GM12878 (cell line): Measurements from ENCODE around the gene KRT24. TPM values are rescaled to one million over a fixed set of nuclear protein-coding genes. Genes with fewer than 3 reads are reported as not detected.

Experiments
- ATAC-seq: fragments of 200-7000 bp; cut with Tn5 transposase; 3 replicates; pipeline ENCODE4 v1.9.1; 2020; ENCODE audit warnings: mild to moderate bottlenecking, moderate library complexity
- BruUV-seq: library from RNA; stranded (reverse); fragments of 400-500 nt; replicated peaks from 2 replicates; lab custom pipeline; 2021; lab: Mats Ljungman, UMichigan
- CTCF ChIA-PET: fragments of 300-600 bp; sonication (Branson Sonifier 250); formaldehyde crosslinking; extraction: SDS; loops from one replicate; lab custom pipeline; 2021; ENCODE audit warnings: inconsistent platforms; lab: Yijun Ruan, JAX
- POLR2A ChIA-PET: fragments of 350-600 bp; formaldehyde crosslinking; extraction: SDS; loops from one replicate; lab custom pipeline; 2021; ENCODE audit warnings: inconsistent platforms; lab: Charles Lee
- RAD21 ChIA-PET: fragments of 300-600 bp; sonication (Branson Sonifier 250); formaldehyde crosslinking; loops from one replicate; lab custom pipeline; 2023; ENCODE audit warnings: antibody characterized with exemption; ENCODE audit not compliant: unreplicated experiment; lab: Charles Lee
- SMC1A ChIA-PET: fragments of 300-600 bp; sonication (Branson Sonifier 250); formaldehyde crosslinking; loops from one replicate; lab custom pipeline; 2023; ENCODE audit not compliant: unreplicated experiment, uncharacterized antibody; lab: Charles Lee
- DNase-seq: peaks from one replicate; pipeline ENCODE4 v3.0.0-alpha.2; 2011; ENCODE audit warnings: low read depth, low spot score
- FAIRE-seq: peaks from 3 replicates; lab custom pipeline; 2011; peaks lifted over from hg19 to GRCh38; lab: Jason Lieb, UNC
- H2AFZ ChIP-seq: 2 replicates; pipeline ENCODE4 v1.6.0; 2011; ENCODE audit warnings: low read depth, low read length, control low read depth; ENCODE audit not compliant: control insufficient read depth
- H3K27ac ChIP-seq: 2 replicates; pipeline ENCODE4 v1.5.1; 2011; ENCODE audit warnings: control low read depth; ENCODE audit not compliant: control insufficient read depth, insufficient read depth
- H3K27me3 ChIP-seq, 2 experiments: replicated peaks in 1 of 2; 2 replicates each; pipeline versions ENCODE4 v1.6.0 to v1.6.1; 2011; ENCODE audit warnings: low read length in 1 of 2; ENCODE audit not compliant: control insufficient read depth in 2 of 2, insufficient read depth in 2 of 2
- H3K36me3 ChIP-seq, 2 experiments: 2 replicates each; pipeline ENCODE4 v1.5.1; 2011; ENCODE audit warnings: low read length in 1 of 2; ENCODE audit not compliant: control insufficient read depth in 2 of 2, insufficient read depth in 2 of 2
- H3K4me1 ChIP-seq: 2 replicates; pipeline ENCODE4 v1.6.1; 2011; ENCODE audit warnings: mild to moderate bottlenecking, low read length, moderate library complexity, mixed read lengths; ENCODE audit not compliant: control insufficient read depth, insufficient read depth
- H3K4me2 ChIP-seq: 2 replicates; pipeline ENCODE4 v1.6.0; 2011; ENCODE audit warnings: control low read depth; ENCODE audit not compliant: control insufficient read depth, insufficient read depth
- H3K4me3 ChIP-seq: fragments of 200-600 bp; sonication (generic); 2 replicates; pipeline ENCODE4 v1.5.1; 2016
- H3K79me2 ChIP-seq: 2 replicates; pipeline ENCODE4 v1.6.0; 2011; ENCODE audit warnings: low read length; ENCODE audit not compliant: control insufficient read depth, insufficient read depth
- H3K9ac ChIP-seq: 2 replicates; pipeline ENCODE4 v1.8.0; 2011; ENCODE audit warnings: low read length, control low read depth, mixed read lengths; ENCODE audit not compliant: control insufficient read depth, insufficient read depth
- H3K9me3 ChIP-seq: replicated peaks from 3 replicates; pipeline ENCODE4 v1.5.1; 2011; ENCODE audit warnings: mild to moderate bottlenecking, low read length; ENCODE audit not compliant: control insufficient read depth, insufficient read depth
- H4K20me1 ChIP-seq: 2 replicates; pipeline ENCODE4 v1.6.0; 2011; ENCODE audit not compliant: control insufficient read depth, insufficient read depth
- BACH1 ChIP-seq: fragments of 450-650 bp; IDR thresholded peaks from 2 replicates; pipeline ENCODE4 v1.6.1; 2017; ENCODE audit warnings: mild to moderate bottlenecking, borderline replicate concordance
- CBFB ChIP-seq: IDR thresholded peaks from 2 replicates; pipeline ENCODE4 v1.6.1; 2016; ENCODE audit warnings: antibody characterized with exemption, low read depth
- CBX3 ChIP-seq: fragments of 200-600 bp; sonication (generic); IDR thresholded peaks from 2 replicates; pipeline ENCODE4 v1.6.1; 2016; ENCODE audit warnings: low read depth, borderline replicate concordance
- IKZF2 ChIP-seq, 2 experiments: fragments of 450-650 bp; IDR thresholded peaks; 2 replicates each; pipeline ENCODE4 v1.6.1; 2017; ENCODE audit warnings: mild to moderate bottlenecking in 2 of 2, moderate library complexity in 2 of 2
- LARP7 ChIP-seq: fragments of 450-650 bp; IDR thresholded peaks from 2 replicates; pipeline ENCODE4 v1.6.1; 2017; ENCODE audit warnings: mild to moderate bottlenecking
- NFYA ChIP-seq: IDR thresholded peaks from 2 replicates; pipeline ENCODE4 v1.6.1; 2011; ENCODE audit warnings: low read depth, mild to moderate bottlenecking, low read length, improper control_type of control experiment, borderline replicate concordance
- TBL1XR1 ChIP-seq: IDR thresholded peaks from 2 replicates; pipeline ENCODE4 v1.6.1; 2012; ENCODE audit warnings: low read depth, low read length, improper control_type of control experiment
- ZNF217 ChIP-seq: fragments of 450-650 bp; IDR thresholded peaks from 2 replicates; pipeline ENCODE4 v1.6.1; 2017; ENCODE audit warnings: antibody characterized with exemption, mild to moderate bottlenecking
- WGBS: methylation state at CpG from one replicate; pipeline ENCODE4 v1.1.6; 2016; ENCODE audit warnings: low lambda C conversion rate; ENCODE audit not compliant: insufficient replicate concordance, insufficient coverage; ENCODE audit errors: missing lambda C conversion rate; 5-methylcytosine and 5-hydroxymethylcytosine counted together
- in situ Hi-C: fragments of 300-500 bp; cut with MboI; formaldehyde crosslinking; loops from 9 replicates; pipeline ENCODE4 v1.14.3; 2018; ENCODE audit warnings: mixed read lengths
- intact Hi-C: fragments of 100-400 bp; cut with micrococcal nuclease; formaldehyde crosslinking; loops from one replicate; pipeline ENCODE4 v1.14.2; 2022; ENCODE audit not compliant: unreplicated experiment
- polyA plus RNA-seq, 11 experiments: library from polyadenylated mRNA; depleted of rRNA in 4 of 11; unstranded in 6 of 11; stranded (reverse) in 5 of 11; fragments of >200 nt; fragmentation: Nextera tagmentation in 4 of 11; fragmentation: Illumina TruSeq in 1 of 11; extraction: Ambion mirVana in 4 of 11; extraction: Trizol in 1 of 11; gene quantifications; 1 replicate in 1 of 11; 2 replicates in 10 of 11; pipeline versions ENCODE4 v1.2.1 to v1.2.3, GENCODE V29; 2011 to 2016; ENCODE audit warnings: inconsistent platforms in 2 of 11, missing spikeins in 2 of 11, low read depth in 1 of 11
- total RNA-seq, 4 experiments: library from RNA; depleted of rRNA in 3 of 4; stranded (reverse); fragments of >200 nt in 3 of 4; fragmentation: Illumina TruSeq in 1 of 4; extraction: Trizol in 1 of 4; gene quantifications; 2 replicates each; pipeline versions ENCODE4 v1.2.1 to v1.2.3, GENCODE V29; 2013 to 2021
- TF ChIP-seq, protein P1 (sequence below): IDR thresholded peaks from 2 replicates; pipeline ENCODE4 v1.6.1; 2011; ENCODE audit warnings: low read depth, low read length, improper control_type of control experiment, borderline replicate concordance
- TF ChIP-seq, protein P2 (sequence below): fragments of 450-650 bp; IDR thresholded peaks from 2 replicates; pipeline ENCODE4 v1.6.1; 2017; ENCODE audit warnings: mild to moderate bottlenecking, moderate library complexity

Gene KRT24
- total and polyA plus RNA-seq, 10 of the 15 experiments (the other 5 are each of a cell fraction or from before 2014, with no cell fraction given) = not detected

DNA sequence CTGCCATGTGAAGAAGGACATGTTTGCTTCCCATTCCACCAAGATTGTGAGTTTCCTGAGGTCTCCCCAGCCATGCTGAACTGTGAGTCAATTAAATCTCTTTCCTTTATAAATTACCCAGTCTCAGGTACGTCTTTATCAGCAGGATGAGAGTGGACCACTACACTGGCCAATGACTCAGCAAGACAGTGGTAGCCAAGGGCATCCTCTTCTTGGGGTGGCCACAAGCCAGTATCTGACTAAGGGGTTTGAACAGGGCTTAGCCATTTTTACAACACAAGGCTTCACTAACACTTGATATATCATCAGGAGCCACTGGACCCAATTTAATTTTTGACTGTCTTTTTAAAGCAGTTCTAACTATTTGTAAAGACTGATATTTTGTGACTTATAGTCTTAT, 21.1 kb upstream of the KRT24 start (continued):
- TF ChIP-seq, protein P1, sequence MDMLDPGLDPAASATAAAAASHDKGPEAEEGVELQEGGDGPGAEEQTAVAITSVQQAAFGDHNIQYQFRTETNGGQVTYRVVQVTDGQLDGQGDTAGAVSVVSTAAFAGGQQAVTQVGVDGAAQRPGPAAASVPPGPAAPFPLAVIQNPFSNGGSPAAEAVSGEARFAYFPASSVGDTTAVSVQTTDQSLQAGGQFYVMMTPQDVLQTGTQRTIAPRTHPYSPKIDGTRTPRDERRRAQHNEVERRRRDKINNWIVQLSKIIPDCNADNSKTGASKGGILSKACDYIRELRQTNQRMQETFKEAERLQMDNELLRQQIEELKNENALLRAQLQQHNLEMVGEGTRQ = no peak
- TF ChIP-seq, all 136 proteins: peak for 0

DNA sequence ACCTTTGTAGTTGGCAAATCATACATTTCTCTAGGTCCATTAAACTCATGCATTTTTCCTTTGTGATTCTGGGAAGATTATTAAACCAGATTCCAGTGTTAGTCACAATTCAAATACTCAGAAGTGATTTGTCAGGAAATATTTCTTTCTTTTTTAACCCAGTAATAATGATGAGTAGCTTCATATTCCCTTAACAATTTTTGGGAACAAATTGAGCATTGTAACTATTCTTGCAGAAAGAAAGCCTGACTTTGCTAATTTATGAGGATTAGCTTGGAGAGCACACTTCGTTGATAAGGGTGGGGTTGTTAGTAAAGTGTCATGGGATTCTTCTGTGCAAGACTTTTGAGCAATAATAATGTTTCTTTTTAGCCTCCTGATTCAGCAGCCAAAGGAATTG, 18.7 kb upstream of the KRT24 start:
- H3K4me3 ChIP-seq = no peak overlapping the region
- POLR2A ChIA-PET = no interaction called here
- FAIRE-seq = no peak
- 0% methylated on average over 1 of the region's 1 CpG for WGBS
- ATAC-seq = no peak
- RAD21 ChIA-PET = interaction anchor here (1.1 kb wide), 1 partner anchor 44 kb away, joined by 3 read pairs; no protein-coding TSS in a partner anchor
- no peaks in the 10 kb centered on the region for H3K79me2 ChIP-seq
- no peaks in the 10 kb centered on the region for H4K20me1 ChIP-seq
- H3K9ac ChIP-seq = no peak overlapping the region
- intact Hi-C loops = loop anchor here (10.0 kb wide), 1 partner anchor 157 kb away; the partner anchor contains the start of gene CCR7
- no peaks in the 10 kb centered on the region for H3K36me3 ChIP-seq
- CTCF ChIA-PET = interaction anchor here (0.8 to 1.4 kb wide), 2 partner anchors 40 to 84 kb away, joined by 3 to 4 read pairs; no protein-coding TSS in a partner anchor
- TF ChIP-seq LARP7 = no peak
- TF ChIP-seq CBFB = no peak
- TF ChIP-seq BACH1 = no peak
- TF ChIP-seq ZNF217 = no peak
- TF ChIP-seq NFYA = no peak
- no peak for TF ChIP-seq IKZF2 (IDR thresholded peaks at IDR 0.05)
- TF ChIP-seq TBL1XR1 = no peak
- no peak for TF ChIP-seq CBX3
- TF ChIP-seq, protein P2, sequence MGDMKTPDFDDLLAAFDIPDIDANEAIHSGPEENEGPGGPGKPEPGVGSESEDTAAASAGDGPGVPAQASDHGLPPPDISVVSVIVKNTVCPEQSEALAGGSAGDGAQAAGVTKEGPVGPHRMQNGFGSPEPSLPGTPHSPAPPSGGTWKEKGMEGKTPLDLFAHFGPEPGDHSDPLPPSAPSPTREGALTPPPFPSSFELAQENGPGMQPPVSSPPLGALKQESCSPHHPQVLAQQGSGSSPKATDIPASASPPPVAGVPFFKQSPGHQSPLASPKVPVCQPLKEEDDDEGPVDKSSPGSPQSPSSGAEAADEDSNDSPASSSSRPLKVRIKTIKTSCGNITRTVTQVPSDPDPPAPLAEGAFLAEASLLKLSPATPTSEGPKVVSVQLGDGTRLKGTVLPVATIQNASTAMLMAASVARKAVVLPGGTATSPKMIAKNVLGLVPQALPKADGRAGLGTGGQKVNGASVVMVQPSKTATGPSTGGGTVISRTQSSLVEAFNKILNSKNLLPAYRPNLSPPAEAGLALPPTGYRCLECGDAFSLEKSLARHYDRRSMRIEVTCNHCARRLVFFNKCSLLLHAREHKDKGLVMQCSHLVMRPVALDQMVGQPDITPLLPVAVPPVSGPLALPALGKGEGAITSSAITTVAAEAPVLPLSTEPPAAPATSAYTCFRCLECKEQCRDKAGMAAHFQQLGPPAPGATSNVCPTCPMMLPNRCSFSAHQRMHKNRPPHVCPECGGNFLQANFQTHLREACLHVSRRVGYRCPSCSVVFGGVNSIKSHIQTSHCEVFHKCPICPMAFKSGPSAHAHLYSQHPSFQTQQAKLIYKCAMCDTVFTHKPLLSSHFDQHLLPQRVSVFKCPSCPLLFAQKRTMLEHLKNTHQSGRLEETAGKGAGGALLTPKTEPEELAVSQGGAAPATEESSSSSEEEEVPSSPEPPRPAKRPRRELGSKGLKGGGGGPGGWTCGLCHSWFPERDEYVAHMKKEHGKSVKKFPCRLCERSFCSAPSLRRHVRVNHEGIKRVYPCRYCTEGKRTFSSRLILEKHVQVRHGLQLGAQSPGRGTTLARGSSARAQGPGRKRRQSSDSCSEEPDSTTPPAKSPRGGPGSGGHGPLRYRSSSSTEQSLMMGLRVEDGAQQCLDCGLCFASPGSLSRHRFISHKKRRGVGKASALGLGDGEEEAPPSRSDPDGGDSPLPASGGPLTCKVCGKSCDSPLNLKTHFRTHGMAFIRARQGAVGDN = no peak
- H2AFZ ChIP-seq = no peak overlapping the region
- no peaks in the 10 kb centered on the region for H3K4me1 ChIP-seq
- no peak overlapping the region for H3K4me2 ChIP-seq
- in situ Hi-C loops = no loop called here
- no peak for DNase-seq
- SMC1A ChIA-PET = interaction anchor here (0.6 to 1.6 kb wide), 3 partner anchors 50 to 97 kb away, joined by 3 to 7 read pairs (median 3); no protein-coding TSS in a partner anchor
- H3K9me3 ChIP-seq = no peaks in the 10 kb centered on the region; the same call in 1 of the 3 replicates
- H3K27ac ChIP-seq = no peak overlapping the region
- no TSS peak for BruUV-seq
- peaks cover 0 to 4% of the 10 kb centered on the region in 2 experiments; a peak in 2 of 4 replicates for H3K27me3 ChIP-seq
